ENCODE data around the gene DLG5. TPM values are rescaled to one million over a fixed set of nuclear protein-coding genes. Genes with fewer than 3 reads are reported as not detected.

Gene DLG5
- total and polyA plus RNA-seq, 4 donors: 6.6 to 33.2 (median 15.8) TPM

- Histone ChIP-seq H3K4me3 (no peak overlapping the region), H3K9me3 (ENCODE audit: control insufficient read depth in 4 of 4, insufficient read depth in 3 of 4, low read length in 3 of 4) (no peaks in the 10 kb centered on the region), H3K27me3 (ENCODE audit: control insufficient read depth in 3 of 3, insufficient read depth in 3 of 3, low read length in 2 of 3) (no peaks in the 10 kb centered on the region), H3K9ac (ENCODE audit: insufficient read depth in 1 of 2, low read length in 2 of 2) (no peak overlapping the region), H3K27ac (ENCODE audit: low read depth in 1 of 2, low read length in 1 of 2) (no peak overlapping the region), H3K4me1 (ENCODE audit: control insufficient read depth in 5 of 5, insufficient read depth in 5 of 5, low read length in 5 of 5) (peaks cover 0 to 12% (median 0%) of the 10 kb centered on the region in 5 donors), H3K36me3 (ENCODE audit: control insufficient read depth in 4 of 4, insufficient read depth in 4 of 4, low read length in 4 of 4) (peaks cover 0 to 35% (median 27%) of the 10 kb centered on the region in 4 donors)
- no peak for DNase-seq
- WGBS, 2 donors: 91 to 93% methylated on average over 5 of the region's 5 CpGs
- TF ChIP-seq CTCF (IDR thresholded peaks at IDR 0.05; ENCODE audit: control extremely low read depth, extremely low read depth): no peak
- no peak for ATAC-seq (ENCODE audit: insufficient read depth, low FRiP score)
Measured at GRCh38 chr10:77842652-77843212, 83.8 kb downstream of the DLG5 start.

- ATAC-seq (ENCODE audit: insufficient read depth, low FRiP score): no peak
- 96 to 97% methylated on average over 27 of the region's 27 CpGs for WGBS, 2 donors
- no peak for DNase-seq
- H3K9ac ChIP-seq (ENCODE audit: insufficient read depth in 1 of 2, low read length in 2 of 2): no peak overlapping the region
- H3K9me3 ChIP-seq (ENCODE audit: control insufficient read depth in 4 of 4, insufficient read depth in 3 of 4, low read length in 3 of 4): no peaks in the 10 kb centered on the region
- TF ChIP-seq CTCF (IDR thresholded peaks at IDR 0.05; ENCODE audit: control extremely low read depth, extremely low read depth): no peak
- H3K27ac ChIP-seq (ENCODE audit: low read depth in 1 of 2, low read length in 1 of 2): no peak overlapping the region
- H3K4me1 ChIP-seq (ENCODE audit: control insufficient read depth in 5 of 5, insufficient read depth in 5 of 5, low read length in 5 of 5): peaks cover 0 to 3% (median 0%) of the 10 kb centered on the region in 5 donors
- no peak overlapping the region for H3K4me3 ChIP-seq
- H3K36me3 ChIP-seq (ENCODE audit: control insufficient read depth in 4 of 4, insufficient read depth in 4 of 4, low read length in 4 of 4): peaks cover 0 to 37% (median 29%) of the 10 kb centered on the region in 4 donors
- H3K27me3 ChIP-seq (ENCODE audit: control insufficient read depth in 3 of 3, insufficient read depth in 3 of 3, low read length in 2 of 3): no peaks in the 10 kb centered on the region
Measured at GRCh38 chr10:77841711-77842375, 84.7 kb downstream of the DLG5 start.

GRCh38 chr10:77840636-77841035, 85.9 kb downstream of the DLG5 start:
- Histone ChIP-seq H3K27me3 (ENCODE audit: control insufficient read depth in 3 of 3, insufficient read depth in 3 of 3, low read length in 2 of 3) (no peaks in the 10 kb centered on the region), H3K9me3 (ENCODE audit: control insufficient read depth in 4 of 4, insufficient read depth in 3 of 4, low read length in 3 of 4) (no peaks in the 10 kb centered on the region), H3K9ac (ENCODE audit: insufficient read depth in 1 of 2, low read length in 2 of 2) (no peak overlapping the region), H3K4me1 (ENCODE audit: control insufficient read depth in 5 of 5, insufficient read depth in 5 of 5, low read length in 5 of 5) (peaks cover 0 to 5% (median 0%) of the 10 kb centered on the region in 5 donors), H3K27ac (ENCODE audit: low read depth in 1 of 2, low read length in 1 of 2) (no peak overlapping the region), H3K36me3 (ENCODE audit: control insufficient read depth in 4 of 4, insufficient read depth in 4 of 4, low read length in 4 of 4) (peaks cover 0 to 39% (median 31%) of the 10 kb centered on the region in 4 donors), H3K4me3 (no peak overlapping the region)
- ATAC-seq (ENCODE audit: insufficient read depth, low FRiP score) (no peak), DNase-seq (no peak)
- 89 to 91% methylated on average over 8 of the region's 8 CpGs for whole genome bisulfite sequencing, 2 donors
- TF ChIP-seq CTCF (IDR thresholded peaks at IDR 0.05; ENCODE audit: control extremely low read depth, extremely low read depth): no peak
